HG03432 (cell line): Measurements from ENCODE around the gene PLTP.
A peak's percentile ranks its signal among the peaks of the same experiment; 100 is the strongest.

Experiments used
- ATAC-seq: cut with Tn5 transposase; IDR thresholded peaks from one replicate; pipeline ENCODE4 v1.9.1; 2021; ENCODE audit warnings: mild to moderate bottlenecking, moderate library complexity; ENCODE audit not compliant: unreplicated experiment

The PLTP gene

DNA sequence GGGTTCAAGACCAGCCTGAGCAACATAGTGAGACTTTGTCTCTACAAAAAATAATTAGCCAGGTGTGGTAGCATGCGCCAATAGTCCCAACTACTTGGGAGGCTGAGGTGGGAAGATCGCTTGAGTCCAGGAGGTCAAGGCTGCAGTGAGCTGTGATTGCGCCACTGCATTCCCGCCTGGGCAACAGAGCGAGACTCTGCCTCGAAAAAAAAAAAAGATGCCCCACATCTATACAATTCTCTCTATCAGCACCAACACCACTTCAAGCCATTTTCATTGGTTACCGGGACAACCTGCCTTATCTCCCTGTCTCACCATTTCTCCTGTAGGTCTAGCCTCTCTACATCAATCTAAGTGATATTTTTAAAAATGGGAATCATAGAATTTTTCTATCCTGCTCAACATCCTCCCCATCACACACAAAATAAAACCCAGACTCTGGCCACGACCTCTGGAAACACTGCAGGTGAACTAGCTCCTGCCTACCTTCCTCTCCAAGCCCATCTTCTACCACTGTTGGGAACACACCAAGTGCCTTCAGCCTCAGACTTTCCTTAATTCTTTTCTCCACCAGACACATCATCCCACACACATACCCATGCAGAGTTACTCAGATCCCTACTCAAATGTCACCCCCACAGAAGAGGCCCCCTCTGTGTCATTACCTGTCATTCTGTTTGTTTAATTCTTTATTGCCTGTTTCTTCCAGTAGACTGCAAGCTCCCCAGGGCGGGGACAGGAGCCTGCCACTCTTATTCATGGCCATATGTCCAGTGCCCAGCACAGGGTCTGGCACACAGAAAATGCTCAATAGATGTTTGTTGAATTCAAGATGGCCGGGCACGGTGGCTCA is 9.6 kb upstream of the PLTP start:
- no peak for ATAC-seq

- no peak for ATAC-seq
Measured at GRCh38 chr20:45920462-45921336, 8.7 kb upstream of the PLTP start.

DNA sequence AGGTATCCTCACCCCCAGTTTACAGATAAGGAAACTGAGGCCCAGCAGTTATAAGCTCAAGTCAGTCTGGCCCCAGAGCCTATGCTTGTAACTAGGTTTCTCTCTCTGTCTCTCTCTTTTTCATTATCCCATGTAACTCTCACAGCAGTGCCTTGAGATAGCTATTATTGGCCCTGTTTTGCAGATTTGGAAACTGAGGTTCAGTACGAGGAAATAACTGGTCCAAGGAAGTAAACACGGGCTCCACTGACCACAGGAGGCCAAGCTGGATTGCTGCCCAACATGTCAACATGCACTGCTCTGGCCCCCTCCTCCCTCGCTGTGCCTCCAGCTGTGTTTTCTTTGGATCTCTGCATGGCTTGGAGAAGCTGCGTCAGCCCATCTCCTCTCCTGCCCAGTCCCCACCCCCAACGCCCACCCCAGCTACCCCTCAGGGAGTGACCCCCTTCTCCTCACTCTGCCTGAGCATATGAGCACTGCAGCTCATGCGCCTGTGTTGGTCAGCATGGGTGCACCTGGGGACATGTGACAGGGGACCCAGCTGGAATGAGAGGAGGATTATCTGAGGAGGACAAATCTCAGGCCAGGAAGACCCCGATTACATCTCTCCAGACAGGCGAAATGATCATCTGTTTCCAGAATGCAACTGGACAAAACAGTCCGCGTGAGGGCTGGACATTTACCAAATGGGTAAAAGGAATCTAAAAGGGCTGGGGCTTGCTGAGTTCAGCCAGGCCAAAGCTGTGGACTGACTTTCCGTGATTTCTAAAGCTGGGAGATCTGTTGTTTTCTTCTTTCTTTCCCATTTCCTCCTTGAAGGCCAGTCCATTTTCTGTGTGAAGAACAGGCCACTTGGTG is 7.8 kb upstream of the PLTP start:
- no peak for ATAC-seq

GRCh38 chr20:45918779-45919537 is 7.0 kb upstream of the PLTP start:
- no peak for ATAC-seq

DNA sequence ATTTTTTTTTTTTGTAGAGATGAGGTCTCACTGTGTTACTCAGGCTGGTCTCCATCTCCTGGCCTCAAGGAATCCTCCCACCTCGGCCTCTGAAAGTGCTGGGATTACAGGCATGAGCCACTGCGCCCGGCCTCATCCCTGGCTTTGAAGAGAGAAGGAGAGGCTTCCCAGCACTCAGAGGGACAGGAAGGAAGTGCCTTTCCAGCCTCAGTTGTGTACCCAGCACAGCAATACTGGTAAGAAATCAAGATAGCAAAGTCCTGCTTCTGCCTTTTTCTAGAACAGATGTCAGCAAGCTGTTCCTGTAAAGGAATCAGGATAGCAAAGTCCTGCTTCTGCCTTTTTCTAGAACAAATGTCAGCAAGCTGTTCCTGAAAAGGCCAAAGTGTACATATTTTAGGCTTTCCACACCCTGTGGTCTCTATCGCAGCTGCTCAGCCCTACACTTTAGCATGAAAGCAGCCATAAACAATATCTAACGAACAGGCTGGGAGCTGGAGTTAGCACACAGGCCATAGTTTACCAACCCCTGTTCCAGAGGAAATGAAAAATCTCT is 6.3 kb upstream of the PLTP start:
- ATAC-seq: no peak

DNA sequence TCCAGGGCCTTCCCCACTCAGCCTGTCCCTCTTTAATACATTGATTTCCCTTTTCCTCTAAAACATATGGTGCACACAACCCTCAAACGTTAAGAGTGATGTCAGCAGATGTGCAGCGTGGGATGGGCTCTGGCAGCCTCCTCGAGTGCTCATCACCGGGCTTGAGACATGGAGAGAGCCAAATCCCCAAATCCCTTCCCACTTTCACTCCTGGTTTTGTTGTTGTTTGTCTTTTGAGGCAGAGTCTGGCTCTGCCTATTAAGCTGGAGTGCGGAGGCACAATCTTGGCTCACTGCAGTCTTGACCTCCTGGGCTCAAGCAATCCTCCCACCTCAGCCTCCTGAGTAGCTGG is 5.8 kb upstream of the PLTP start:
- ATAC-seq: no peak

DNA sequence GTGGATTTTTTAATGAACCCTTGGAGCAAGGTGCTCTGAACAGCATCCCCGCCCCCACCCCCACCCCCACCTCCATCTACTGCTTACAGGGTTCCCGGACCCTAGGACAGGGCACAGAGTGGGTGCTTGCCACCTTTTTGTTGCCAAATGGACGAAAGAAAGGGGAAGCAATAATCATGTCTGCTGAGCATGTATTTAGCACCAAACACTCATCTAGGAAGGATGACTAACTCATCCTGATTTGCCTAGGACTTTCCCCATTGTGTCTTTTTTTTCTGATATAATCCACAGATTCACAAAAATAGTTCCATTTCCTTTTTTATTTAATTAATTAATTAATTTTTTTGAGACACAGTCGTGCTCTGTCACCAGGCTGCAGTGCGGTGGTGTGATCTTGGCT is 1.2 kb upstream of the PLTP start:
- ATAC-seq: no peak

DNA sequence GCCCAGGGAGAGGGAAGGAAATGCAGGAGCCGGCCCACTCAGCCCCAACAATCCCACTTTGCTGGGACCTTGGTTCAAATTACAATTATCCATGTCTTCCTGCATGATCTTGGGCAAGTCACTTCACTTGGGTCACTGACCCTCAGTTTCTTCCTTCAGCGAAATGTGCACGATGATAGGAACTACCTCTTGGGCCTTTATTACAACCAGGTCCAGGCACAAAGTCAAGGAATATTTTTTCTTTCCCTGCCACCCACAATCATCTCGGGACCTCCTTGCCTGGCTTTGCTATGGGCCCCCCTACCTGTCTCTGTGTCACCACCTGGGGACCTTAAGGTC is 358 bp upstream of the PLTP start:
- no peak for ATAC-seq

GRCh38 chr20:45910670-45911485 is 1.1 kb downstream of the PLTP start:
- peak; percentile 89 for ATAC-seq

DNA sequence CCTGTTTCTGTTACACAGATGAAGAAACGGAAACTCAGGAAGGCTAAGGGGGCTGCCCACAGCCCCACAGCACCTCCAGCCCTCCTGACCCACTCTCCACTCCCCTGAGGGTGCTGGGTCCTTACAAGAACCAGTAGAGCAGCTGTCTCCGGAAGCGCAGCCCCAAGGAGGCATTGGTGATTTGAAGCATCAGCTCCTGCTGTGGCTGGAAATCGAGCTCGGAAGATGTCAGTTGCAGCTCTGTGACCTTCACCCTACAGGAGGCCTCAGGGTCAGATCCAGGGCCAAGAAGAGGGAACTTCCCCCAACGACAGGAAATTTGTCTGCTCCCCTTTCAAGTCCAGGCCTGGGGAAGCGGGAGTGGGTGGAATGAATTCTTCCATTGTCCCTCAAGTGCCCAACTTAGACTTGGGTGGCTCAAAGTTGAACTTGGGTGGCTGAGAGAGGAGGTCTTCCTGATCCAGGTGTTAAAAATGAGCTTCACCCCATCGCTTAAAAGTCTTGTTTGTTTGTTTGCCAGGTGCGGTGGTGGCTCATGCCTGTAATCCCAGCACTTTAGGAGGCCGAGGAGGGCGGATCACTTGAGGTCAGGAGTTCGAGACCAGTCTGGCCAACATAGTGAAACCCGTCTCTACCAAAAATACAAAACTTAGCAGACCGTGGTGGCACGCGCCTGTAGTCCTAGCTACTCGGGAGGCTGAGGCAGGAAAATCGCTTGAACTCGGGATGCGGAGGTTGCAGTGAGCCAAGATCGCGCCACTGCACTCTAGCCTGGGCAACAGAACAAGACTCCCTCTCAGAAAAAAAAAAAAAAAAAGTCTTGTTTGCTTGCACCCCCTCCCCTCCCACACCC is 1.9 kb downstream of the PLTP start:
- no peak for ATAC-seq

GRCh38 chr20:45909336-45909808 is 2.6 kb downstream of the PLTP start:
- ATAC-seq: no peak

DNA sequence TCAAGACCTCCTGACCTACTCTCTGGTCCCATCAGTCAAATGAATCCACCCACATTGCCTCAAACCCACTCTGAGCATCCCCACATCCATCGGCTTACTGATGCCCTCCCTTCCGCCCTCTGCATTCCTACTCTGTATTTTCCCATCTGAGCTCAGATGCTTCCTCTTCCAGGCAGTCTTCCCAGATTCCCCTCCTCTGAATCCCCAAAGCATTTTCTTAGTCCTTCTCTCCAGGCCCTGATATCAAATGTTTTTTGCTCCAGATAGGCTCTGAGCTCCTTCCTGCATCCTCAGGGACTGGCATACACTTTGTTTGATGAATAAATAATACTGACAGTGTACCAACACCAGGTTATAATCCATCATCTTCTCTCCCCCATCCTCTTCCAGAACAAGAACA is 3.9 kb downstream of the PLTP start:
- ATAC-seq: no peak

GRCh38 chr20:45907219-45907948 is 4.6 kb downstream of the PLTP start:
- no peak for ATAC-seq

- no peak for ATAC-seq
Measured at GRCh38 chr20:45905505-45906079, 6.4 kb downstream of the PLTP start.

- no peak for ATAC-seq
Measured at GRCh38 chr20:45904583-45905504, 7.1 kb downstream of the PLTP start.

GRCh38 chr20:45902199-45902701 is 9.7 kb downstream of the PLTP start:
- ATAC-seq: no peak
